B cell (primary cell): ENCODE data around the gene PAQR7. TPM values are rescaled to one million over a fixed set of nuclear protein-coding genes. Genes with fewer than 3 reads are reported as not detected.

Experiments
- ATAC-seq: fragments of 200-7000 bp; cut with Tn5 transposase; one replicate; pipeline ENCODE4 v1.10.0; 2021; ENCODE audit warnings: low read depth, mild to moderate bottlenecking, moderate number of reproducible peaks, moderate library complexity
- CTCF ChIA-PET: fragments of 350-600 bp; sonication (Branson Sonifier 250); formaldehyde crosslinking; loops from one replicate; lab custom pipeline; 2021; ENCODE audit warnings: antibody characterized with exemption, inconsistent platforms; lab: Charles Lee
- POLR2A ChIA-PET: fragments of 350-600 bp; sonication (Branson Sonifier 250); formaldehyde crosslinking; loops from one replicate; lab custom pipeline; 2021; ENCODE audit warnings: antibody characterized with exemption; lab: Charles Lee
- DNase-seq: peaks from one replicate; pipeline ENCODE4 v3.0.0; 2013
- H2AFZ ChIP-seq: 2 replicates; pipeline ENCODE4 v1.6.1; 2012; ENCODE audit warnings: mild to moderate bottlenecking, low read depth, low read length; ENCODE audit not compliant: insufficient read depth, poor library complexity, severe bottlenecking
- H3K27ac ChIP-seq, 2 donors: 1 replicate in 1 of 2; 2 replicates in 1 of 2; pipeline ENCODE4 v1.5.1; 2012 to 2013; ENCODE audit warnings: low read length in 2 of 2, mild to moderate bottlenecking in 2 of 2, moderate library complexity in 1 of 2
- H3K27me3 ChIP-seq, 4 experiments: fragments of 200-600 bp in 1 of 4; sonication (generic) in 1 of 4; replicated peaks in 1 of 4; 1 replicate in 2 of 4; 2 replicates in 2 of 4; pipeline versions ENCODE4 v1.6.1 to v1.7.0; 2013 to 2016; ENCODE audit warnings: low read length in 3 of 4, mild to moderate bottlenecking in 2 of 4, mixed read lengths in 1 of 4, moderate library complexity in 1 of 4; ENCODE audit not compliant: insufficient read depth in 4 of 4, control insufficient read depth in 3 of 4; ENCODE audit errors: control extremely low read depth in 1 of 4
- H3K36me3 ChIP-seq, 2 experiments: replicated peaks in 1 of 2; 1 replicate in 1 of 2; 2 replicates in 1 of 2; pipeline versions ENCODE4 v1.6.1 to v1.7.1; 2013; ENCODE audit warnings: low read length in 1 of 2; ENCODE audit not compliant: insufficient read depth in 2 of 2, control insufficient read depth in 1 of 2; ENCODE audit errors: control extremely low read depth in 1 of 2, extremely low read depth in 1 of 2
- H3K4me1 ChIP-seq, 2 donors: fragments of 200-600 bp in 1 of 2; sonication (generic) in 1 of 2; 1 replicate in 1 of 2; 2 replicates in 1 of 2; pipeline versions ENCODE4 v1.5.1 to v1.6.1; 2013 to 2017; ENCODE audit warnings: low read length in 2 of 2; ENCODE audit not compliant: control insufficient read depth in 2 of 2, insufficient read depth in 2 of 2
- H3K4me2 ChIP-seq: replicated peaks from 2 replicates; pipeline ENCODE3; 2012; ENCODE audit warnings: mild to moderate bottlenecking, low read depth, low read length; ENCODE audit not compliant: poor library complexity, severe bottlenecking
- H3K4me3 ChIP-seq, 5 experiments: fragments of 200-600 bp in 1 of 5; sonication (generic) in 1 of 5; 1 replicate in 3 of 5; 2 replicates in 2 of 5; pipeline versions ENCODE4 v1.5.1 to v1.7.0; 2011 to 2016; ENCODE audit warnings: low read length in 4 of 5, mild to moderate bottlenecking in 4 of 5, low read depth in 2 of 5, control low read depth in 1 of 5, moderate library complexity in 1 of 5; ENCODE audit not compliant: insufficient read depth in 1 of 5; ENCODE audit errors: control extremely low read depth in 1 of 5, extremely low read depth in 1 of 5
- H3K79me2 ChIP-seq: fragments of 200-600 bp; sonication (generic); one replicate; pipeline ENCODE4 v1.6.0; 2016; ENCODE audit warnings: low read length; ENCODE audit not compliant: control insufficient read depth, insufficient read depth
- H3K9ac ChIP-seq: fragments of 200-600 bp; sonication (generic); 2 replicates; pipeline ENCODE4 v1.6.1; 2017; ENCODE audit warnings: mild to moderate bottlenecking, low read length, moderate library complexity
- H3K9me3 ChIP-seq, 3 donors: one replicate each; pipeline versions ENCODE4 v1.6.1 to v1.7.1; 2013; ENCODE audit warnings: low read length in 2 of 3; ENCODE audit not compliant: control insufficient read depth in 2 of 3, insufficient read depth in 1 of 3; ENCODE audit errors: control extremely low read depth in 1 of 3
- H4K20me1 ChIP-seq: 2 replicates; pipeline ENCODE4 v1.6.0; 2012; ENCODE audit warnings: mild to moderate bottlenecking, low read length; ENCODE audit not compliant: insufficient read depth, control insufficient read depth, poor library complexity, severe bottlenecking
- H3K27ac Mint-ChIP-seq: one replicate; pipeline ENCODE4 v1.8.0; 2021; ENCODE audit warnings: mixed read lengths
- H3K27me3 Mint-ChIP-seq: one replicate; pipeline ENCODE4 v1.8.0; 2021; ENCODE audit warnings: mixed read lengths
- H3K4me1 Mint-ChIP-seq: one replicate; pipeline ENCODE4 v1.8.0; 2021; ENCODE audit warnings: mixed read lengths
- H3K4me3 Mint-ChIP-seq: one replicate; pipeline ENCODE4 v1.8.0; 2021; ENCODE audit warnings: mixed read lengths
- H3K9me3 Mint-ChIP-seq: one replicate; pipeline ENCODE4 v1.8.0; 2022; ENCODE audit warnings: mixed read lengths; ENCODE audit not compliant: insufficient read depth
- EZH2 ChIP-seq: IDR thresholded peaks from 2 replicates; pipeline ENCODE4 v1.6.1; 2012; ENCODE audit warnings: borderline replicate concordance, low read depth, mild to moderate bottlenecking, moderate library complexity, low read length; ENCODE audit not compliant: insufficient read depth, poor library complexity, severe bottlenecking
- WGBS: methylation state at CpG from one replicate; pipeline ENCODE4 v1.1.5; 2013; ENCODE audit warnings: missing lambda C conversion rate; ENCODE audit not compliant: insufficient coverage; 5-methylcytosine and 5-hydroxymethylcytosine counted together
- intact Hi-C: fragments of 100-400 bp; cut with micrococcal nuclease; formaldehyde crosslinking; loops from one replicate; pipeline ENCODE4 v1.10.0; 2022
- polyA plus RNA-seq: library from polyadenylated mRNA; depleted of rRNA; stranded (reverse); fragments of >200 nt; gene quantifications from 2 replicates; pipeline ENCODE4 v1.2.3, GENCODE V29; 2012
- total RNA-seq, 2 donors: library from RNA; stranded (reverse); fragments of 120-200 nt in 1 of 2; gene quantifications; 1 replicate in 1 of 2; 2 replicates in 1 of 2; pipeline versions ENCODE4 v1.2.3 to v1.2.4, GENCODE V29; 2013 to 2022
- TF ChIP-seq, protein P1 (sequence below): fragments of 200-600 bp; IDR thresholded peaks from one replicate; pipeline ENCODE4 v1.8.0; 2022; ENCODE audit warnings: antibody characterized with exemption, mild to moderate bottlenecking

Gene PAQR7
- total and polyA plus RNA-seq, 2 donors (not counting 1 experiment from before 2014, with no cell fraction given), result 4.2 to 5.5 TPM

DNA sequence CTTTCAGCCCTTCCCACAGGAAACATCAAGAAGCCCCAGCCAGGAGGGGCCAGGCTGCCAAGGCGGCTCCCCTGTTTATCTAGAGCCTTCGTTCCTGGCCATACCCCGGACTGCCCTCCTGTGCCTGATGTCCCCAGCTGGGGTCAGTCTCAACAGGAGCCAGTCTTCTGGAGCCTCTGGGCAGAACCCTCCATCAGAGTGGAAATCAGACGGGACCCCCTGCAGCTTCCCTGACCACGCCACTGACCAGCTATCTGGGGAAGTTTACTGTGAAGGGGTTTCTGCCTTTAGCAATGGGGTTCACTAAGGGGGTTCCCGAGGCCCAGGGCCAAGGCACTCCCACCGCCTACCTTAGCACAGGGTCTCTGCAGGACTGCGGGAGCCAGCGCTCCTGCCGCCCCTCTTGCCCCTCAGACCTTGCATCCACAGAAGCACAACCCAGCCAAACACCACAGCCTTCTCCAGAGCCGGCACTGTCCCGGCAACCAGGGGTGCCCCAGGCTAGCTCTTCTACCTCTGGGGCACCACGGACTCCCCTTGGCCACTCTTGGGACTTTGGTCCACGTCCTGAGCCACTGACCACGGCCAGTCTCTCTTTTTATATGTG is 59.3 kb downstream of the PAQR7 start:
- 91% methylated on average over 14 of the region's 15 CpGs for WGBS
- peaks cover 11 to 16% of the 10 kb centered on the region in 2 donors for H3K4me1 ChIP-seq
- ATAC-seq (no peak), DNase-seq (no peak)
- no peaks in the 10 kb centered on the region for H3K27me3 ChIP-seq
- Mint-ChIP-seq H3K27me3 (no peaks in the 10 kb centered on the region), H3K9me3 (no peaks in the 10 kb centered on the region), H3K27ac (no peak overlapping the region), H3K4me3 (no peak overlapping the region), H3K4me1 (peaks cover 19% of the 10 kb centered on the region)
- peaks cover 5% of the 10 kb centered on the region for H3K79me2 ChIP-seq
- no peak overlapping the region for H2AFZ ChIP-seq
- peaks cover 2% of the 10 kb centered on the region for H4K20me1 ChIP-seq
- POLR2A ChIA-PET, result no interaction called here
- no peak overlapping the region for H3K4me3 ChIP-seq
- TF ChIP-seq, protein P1, sequence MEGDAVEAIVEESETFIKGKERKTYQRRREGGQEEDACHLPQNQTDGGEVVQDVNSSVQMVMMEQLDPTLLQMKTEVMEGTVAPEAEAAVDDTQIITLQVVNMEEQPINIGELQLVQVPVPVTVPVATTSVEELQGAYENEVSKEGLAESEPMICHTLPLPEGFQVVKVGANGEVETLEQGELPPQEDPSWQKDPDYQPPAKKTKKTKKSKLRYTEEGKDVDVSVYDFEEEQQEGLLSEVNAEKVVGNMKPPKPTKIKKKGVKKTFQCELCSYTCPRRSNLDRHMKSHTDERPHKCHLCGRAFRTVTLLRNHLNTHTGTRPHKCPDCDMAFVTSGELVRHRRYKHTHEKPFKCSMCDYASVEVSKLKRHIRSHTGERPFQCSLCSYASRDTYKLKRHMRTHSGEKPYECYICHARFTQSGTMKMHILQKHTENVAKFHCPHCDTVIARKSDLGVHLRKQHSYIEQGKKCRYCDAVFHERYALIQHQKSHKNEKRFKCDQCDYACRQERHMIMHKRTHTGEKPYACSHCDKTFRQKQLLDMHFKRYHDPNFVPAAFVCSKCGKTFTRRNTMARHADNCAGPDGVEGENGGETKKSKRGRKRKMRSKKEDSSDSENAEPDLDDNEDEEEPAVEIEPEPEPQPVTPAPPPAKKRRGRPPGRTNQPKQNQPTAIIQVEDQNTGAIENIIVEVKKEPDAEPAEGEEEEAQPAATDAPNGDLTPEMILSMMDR, result no peak
- TF ChIP-seq EZH2, result no peak
- H3K9me3 ChIP-seq, result no peaks in the 10 kb centered on the region
- H3K36me3 ChIP-seq, result no peaks in the 10 kb centered on the region
- CTCF ChIA-PET, result no interaction called here
- intact Hi-C loops, result loop anchor here (10.0 kb wide), 1 partner anchor 571 kb away; the partner anchor contains the start of gene RSRP1
- no peak overlapping the region for H3K27ac ChIP-seq
- no peak overlapping the region for H3K9ac ChIP-seq
- H3K4me2 ChIP-seq, result no peak overlapping the region
